HS-5 (cell line): ENCODE data around the gene PPP2R3B.
"Not testable (repeated sequence)": the region's sequence is repeated elsewhere in the genome, so short reads cannot be mapped to it uniquely, and the experiment has no call there.

Source experiments
- DNase-seq: peaks from one replicate; pipeline ENCODE4 v3.0.0-alpha.2; 2012; ENCODE audit warnings: low read depth

PPP2R3B gene

DNA sequence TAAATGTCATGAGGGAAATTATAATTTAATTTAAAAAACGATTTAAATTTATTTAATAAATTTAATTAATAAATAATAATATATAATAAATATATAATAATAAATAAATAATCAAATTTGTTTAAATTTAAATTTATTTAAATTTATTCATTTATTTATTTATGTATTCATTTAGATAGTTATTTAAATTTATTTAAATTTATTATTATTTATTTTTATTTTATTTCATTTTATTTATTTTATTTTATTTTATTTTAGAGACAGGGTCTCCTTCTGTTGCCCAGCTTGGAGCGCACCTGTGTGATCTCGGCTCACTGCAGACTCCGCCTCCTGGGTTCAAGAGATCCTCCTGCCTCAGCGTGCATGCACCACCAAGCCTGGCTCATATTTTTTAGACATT is 18.4 kb upstream of the PPP2R3B start:
- no peak for DNase-seq

DNA sequence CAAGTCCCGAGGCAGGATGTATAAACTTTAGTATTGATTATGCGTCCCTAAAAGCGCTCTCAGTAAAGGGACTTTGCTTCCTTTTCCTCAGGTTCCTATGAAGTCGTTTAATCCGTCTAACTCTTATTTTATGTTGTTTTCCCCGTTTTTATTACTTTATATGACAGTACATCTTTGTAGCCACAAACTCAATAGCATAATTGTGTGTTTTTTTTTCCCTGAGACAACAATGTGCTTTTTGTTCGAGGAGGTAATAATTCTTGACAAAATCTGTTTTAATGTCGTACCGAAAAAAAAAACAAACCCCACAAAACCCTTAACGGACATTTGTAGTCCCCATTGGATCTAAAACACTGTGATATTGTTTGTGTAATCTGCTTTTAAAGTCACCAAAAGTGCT is 17.9 kb upstream of the PPP2R3B start:
- no peak for DNase-seq

- DNase-seq: no peak
These were observed 16.1 kb upstream of the PPP2R3B start for GRCh38 chrX:402857-403256.

- DNase-seq: no peak
These were observed 13.6 kb upstream of the PPP2R3B start for GRCh38 chrX:400258-400657.

DNA sequence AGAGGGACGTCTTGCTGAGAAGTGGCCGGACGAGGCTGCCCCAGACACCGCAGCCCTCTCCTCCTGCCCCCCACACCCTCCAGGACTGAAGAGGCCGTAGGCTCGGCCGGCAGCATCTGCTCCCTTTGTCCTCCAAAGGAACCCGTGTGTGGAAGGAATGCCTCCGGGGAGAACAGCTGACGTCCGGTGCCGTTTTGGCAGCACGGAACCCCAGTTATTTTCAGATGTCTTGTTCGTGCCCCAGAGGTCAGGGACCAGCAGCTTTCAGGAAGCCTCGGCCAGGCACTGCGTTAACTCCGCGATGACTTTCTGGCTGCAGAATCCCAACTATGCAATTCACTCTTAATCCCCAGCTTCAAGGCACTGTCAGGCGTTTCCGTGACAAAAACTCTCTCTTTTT is 10.9 kb upstream of the PPP2R3B start:
- no peak for DNase-seq

GRCh38 chrX:394830-395229 is 8.1 kb upstream of the PPP2R3B start:
- DNase-seq: no peak

DNA sequence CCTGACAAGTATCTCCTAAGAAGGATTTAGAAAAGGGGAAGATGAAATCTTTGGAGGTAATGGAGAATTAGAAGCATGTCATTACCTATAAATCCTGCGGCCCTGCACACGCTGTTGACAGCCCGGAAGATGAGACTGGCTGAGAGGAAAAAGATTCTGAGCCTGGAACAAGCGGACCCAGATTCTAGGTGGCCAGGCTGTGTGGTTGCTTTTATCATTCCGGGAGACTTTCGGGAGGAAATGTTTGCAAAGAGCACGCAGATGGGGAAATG is 5.8 kb upstream of the PPP2R3B start:
- no peak for DNase-seq

DNA sequence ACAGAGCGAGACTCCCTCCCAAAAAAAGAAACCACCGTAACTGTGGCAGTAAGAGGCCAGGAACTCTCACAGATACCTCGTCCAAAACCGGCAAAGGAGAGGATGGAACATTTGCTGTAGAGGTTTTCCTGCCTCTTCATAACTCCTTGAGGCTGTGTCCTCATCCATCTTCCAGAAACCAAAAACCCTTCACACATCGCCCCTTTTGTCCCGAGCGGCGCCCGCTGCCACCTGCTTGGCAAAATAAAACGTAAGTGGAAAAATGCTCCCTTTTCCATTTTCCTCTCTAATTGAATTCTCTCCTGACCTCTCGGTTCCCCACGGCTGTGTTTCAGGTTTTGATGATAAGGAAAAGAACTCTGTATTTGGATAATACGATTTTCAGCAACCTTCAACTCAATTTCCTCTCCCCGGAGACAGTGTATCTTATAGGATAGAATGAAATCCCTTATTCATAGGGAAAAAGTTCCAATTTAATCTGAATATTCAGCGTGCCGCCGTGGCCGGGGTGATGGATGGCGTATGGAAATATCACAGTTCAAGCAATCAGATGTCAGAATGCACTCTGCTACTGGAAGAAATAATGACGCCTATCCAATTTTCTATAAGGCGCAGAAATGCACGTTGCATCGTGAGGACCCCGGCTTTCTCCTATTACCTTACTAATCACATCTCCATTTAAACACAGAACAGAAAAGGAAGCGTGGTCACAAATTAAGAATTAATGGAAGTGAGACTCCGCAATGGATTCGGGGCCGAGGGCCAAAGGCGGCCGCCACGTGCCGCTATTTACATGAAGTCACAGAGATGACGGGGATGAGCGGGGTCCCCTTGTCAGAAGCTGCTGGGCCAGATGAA is 5.2 kb upstream of the PPP2R3B start:
- no peak for DNase-seq

- DNase-seq: no peak
These were observed 3.8 kb upstream of the PPP2R3B start for GRCh38 chrX:390459-390858.

- DNase-seq: no peak
These were observed 2.3 kb upstream of the PPP2R3B start for GRCh38 chrX:389021-389441.

GRCh38 chrX:387729-388128 is 1.0 kb upstream of the PPP2R3B start:
- DNase-seq: no peak

GRCh38 chrX:386239-386767 is 404 bp downstream of the PPP2R3B start:
- no peak for DNase-seq

GRCh38 chrX:385736-386135 is 971 bp downstream of the PPP2R3B start:
- DNase-seq: not testable (repeated sequence)

DNA sequence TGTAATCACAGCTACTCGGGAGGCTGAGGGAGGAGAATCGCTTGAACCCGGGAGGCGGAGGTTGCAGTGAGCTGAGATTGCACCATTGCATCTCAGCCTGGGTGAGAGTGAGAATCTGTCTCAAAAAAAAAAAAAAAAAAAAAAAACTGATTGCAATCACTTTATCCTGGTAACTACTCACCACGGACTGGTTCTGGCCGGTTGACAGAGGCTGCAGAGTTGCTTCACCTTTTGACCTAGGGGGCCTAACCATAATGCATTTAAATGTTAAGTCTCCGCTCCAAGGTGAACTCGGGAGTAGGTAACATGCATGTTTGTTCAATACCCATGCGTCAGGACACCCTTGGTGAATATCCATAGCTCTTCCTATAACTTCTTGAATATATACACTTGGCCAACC is 1.8 kb downstream of the PPP2R3B start:
- DNase-seq: no peak

- DNase-seq: no peak
These were observed 8.3 kb downstream of the PPP2R3B start for GRCh38 chrX:378443-378842.

GRCh38 chrX:376206-376605 is 10.5 kb downstream of the PPP2R3B start:
- DNase-seq: not testable (repeated sequence)

GRCh38 chrX:375181-376036 is 11.3 kb downstream of the PPP2R3B start:
- no peak for DNase-seq

GRCh38 chrX:374596-374995 is 12.1 kb downstream of the PPP2R3B start:
- DNase-seq: no peak

GRCh38 chrX:373641-374471 is 12.9 kb downstream of the PPP2R3B start:
- no peak for DNase-seq

- no peak for DNase-seq
These were observed 13.7 kb downstream of the PPP2R3B start for GRCh38 chrX:372856-373640.

- no peak for DNase-seq
These were observed 14.8 kb downstream of the PPP2R3B start for GRCh38 chrX:371907-372306.
